ENCODE measurements around the gene CMTM7.
"Not testable (repeated sequence)": the region's sequence is repeated elsewhere in the genome, so short reads cannot be mapped to it uniquely, and the experiment has no call there.

CMTM7 gene

DNA sequence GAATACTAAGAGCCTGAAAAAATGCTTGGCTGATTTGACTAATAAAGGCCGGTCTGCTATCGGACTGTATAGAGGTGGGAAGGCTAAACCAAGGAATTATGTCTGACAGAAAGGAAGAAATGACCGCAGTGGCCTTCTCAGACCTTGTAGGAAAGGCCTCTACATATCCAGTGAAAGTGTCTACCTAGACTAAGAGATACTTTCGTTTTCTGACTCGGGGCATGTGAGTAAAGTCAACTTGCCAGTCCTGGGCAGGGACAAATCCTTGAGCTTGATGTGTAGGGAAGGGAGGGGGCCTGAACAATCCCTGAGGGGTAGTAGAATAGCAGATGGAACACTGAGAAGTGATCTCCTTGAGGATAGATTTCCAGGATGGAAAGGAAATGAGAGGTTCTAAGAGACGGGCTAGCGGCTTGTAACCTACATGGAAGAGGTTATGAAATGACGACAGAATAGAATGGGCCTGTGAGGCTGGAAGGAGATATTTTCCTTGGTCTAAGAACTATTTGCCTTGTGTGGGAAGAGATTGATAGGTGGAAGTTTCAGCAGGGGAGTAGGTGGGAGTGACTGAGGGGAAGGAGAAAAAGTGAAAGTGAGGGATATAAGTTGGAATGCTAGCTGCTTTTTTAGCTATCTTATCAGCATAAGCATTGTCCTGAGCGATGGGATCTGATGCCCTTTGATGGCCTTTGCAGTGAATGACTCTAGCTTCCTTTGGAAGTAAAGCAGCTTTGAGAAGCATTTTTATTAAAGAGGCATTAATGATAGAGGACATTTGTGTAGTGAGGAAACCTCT, 70.7 kb downstream of the CMTM7 start:
- DNase-seq: not testable (repeated sequence)

DNA sequence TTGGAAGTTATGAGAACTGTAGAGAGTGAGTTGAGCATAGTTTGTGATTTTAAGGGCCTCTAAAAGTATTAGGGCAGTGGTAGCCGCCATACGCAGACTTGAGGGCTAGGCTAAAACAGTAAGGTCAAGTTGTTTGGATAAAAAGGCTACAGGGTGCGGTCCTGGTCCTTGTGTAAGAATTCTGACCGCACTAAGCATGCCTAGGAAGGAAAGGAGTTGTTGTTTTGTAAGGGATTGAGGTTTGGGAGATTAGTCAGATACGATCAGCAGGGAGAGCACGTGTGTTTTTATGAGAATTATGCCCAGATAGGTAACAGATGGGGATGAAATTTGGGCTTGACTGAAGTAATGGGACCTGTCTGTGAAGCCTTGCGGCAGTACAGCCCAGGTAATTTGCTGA, 71.8 kb downstream of the CMTM7 start:
- DNase-seq: not testable (repeated sequence)

DNA sequence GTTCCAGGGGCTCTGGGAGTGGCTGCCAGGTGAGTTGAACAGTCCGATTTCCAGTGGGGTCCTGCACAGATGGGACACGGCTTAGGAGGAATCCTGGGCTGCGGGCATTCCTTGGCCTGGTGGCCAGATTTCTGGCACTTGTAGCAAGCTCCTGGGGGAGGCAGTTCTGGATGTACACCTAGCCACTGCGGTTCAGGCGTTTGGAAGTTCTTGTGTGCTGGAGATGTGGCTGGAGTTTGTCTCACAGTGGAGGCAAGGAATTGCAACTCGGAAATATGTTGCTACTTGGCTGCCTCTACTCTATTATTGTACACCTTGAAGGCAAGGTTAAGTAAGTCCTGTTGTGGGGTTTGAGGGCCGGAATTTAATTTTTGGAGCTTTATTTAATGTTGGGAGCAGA, 73.1 kb downstream of the CMTM7 start:
- DNase-seq: not testable (repeated sequence)

DNA sequence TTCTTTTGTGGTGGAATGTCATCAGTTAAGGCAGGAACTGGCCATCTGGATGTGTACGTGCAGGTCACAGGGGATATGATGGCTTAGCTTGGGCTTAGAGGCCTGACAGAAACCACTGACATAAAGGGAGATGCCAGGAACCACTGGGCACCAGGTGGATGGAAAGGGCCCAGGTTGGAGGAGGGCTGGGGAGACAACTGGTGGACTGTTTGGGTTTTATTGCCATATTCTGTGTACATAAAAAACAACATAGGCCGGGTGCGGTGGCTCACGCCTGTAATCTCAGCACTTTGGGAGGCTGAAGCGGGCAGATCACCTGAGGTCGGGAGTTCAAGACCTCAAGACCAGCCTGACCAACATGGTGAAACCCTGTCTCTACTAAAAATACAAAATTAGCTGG, 75.2 kb downstream of the CMTM7 start:
- DNase-seq: not testable (repeated sequence)

DNA sequence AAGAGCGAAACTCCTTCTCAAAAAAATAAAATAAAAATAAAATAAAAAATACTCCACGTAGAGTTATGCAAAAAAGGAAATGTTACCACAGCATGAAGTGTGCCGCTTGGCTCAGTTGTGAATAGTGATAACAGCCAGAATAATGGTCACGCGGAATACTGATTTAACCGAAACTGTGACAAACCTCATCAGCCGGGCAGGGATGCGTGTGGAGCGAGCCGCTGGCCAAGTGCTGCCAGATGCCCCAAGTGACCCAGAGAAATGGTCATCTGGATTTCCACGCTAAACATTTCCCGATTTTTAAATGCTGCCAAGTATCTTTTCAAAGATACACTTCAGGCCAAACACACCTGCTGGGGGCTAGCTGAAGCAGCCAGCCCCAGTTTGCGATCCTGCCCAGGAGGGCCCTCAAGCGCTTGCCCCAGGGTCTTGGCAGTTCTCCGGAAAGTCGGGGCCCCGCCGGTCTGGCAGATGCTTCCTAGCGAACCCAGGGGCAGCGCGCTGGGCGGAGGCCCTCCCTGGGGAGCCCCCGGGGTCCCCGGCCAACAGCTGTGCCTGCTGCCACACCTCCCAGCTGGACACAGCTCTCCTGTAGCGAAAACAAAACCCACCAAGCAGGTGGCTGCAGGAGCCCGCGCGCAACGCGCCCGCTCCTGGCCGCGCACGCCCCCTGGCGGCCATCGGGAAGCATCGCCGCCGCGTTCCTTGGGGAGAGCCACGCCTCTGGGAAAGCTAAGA, 75.8 kb downstream of the CMTM7 start:
- DNase-seq: peak; percentile 76 to 79

DNA sequence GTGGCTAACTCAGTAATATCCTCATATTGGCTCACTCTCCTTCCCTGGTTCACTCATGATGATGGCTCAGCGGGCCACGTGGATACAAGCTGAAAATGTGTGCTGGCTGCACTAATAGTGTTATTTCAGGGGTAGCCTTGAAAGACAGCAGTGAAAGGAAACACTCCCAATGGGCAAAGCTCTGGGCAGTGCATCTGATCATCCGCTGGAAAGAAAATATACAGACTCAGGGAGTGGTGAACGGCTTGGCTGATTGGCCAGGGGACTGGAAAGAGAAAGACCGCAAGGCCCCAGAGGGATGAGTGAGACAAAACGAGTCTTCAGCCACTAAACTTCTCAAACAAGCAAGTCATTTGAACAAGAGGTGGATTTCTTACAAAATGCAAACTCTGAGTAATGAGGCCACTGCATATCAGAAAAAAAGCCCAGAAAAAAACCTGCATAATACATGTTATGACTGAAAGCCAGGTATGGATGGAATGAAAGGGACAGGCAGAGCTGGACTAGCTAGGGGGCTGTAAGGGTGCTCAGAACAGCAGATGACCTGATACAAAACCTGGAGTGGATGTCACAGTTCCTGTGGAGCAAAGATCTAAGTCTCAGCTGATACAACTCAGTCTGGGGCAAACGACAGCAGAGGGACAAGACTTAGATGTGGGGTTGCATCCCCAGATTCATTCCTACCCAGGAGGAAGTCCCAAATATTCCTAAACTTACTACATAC, 77.7 kb downstream of the CMTM7 start:
- no peak for DNase-seq

DNA sequence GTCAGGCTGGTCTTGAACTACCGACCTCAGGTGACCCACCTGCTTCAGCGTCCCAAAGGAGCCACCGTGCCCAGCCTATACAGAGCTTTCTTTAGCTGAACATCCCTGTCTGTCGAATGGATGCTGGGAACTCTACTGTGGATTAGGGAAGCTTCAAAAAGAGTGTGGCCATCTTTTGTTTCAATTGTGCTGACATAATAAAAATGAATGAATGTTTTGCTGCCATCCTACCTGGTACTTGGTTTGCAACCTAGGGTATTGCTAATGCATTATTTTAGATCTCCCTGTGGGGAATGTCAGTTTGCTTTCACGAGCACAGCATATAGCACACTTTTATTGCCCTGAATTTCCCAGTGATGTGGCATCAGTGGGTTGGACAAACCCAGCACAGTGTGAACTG, 78.7 kb downstream of the CMTM7 start:
- no peak for DNase-seq

DNA sequence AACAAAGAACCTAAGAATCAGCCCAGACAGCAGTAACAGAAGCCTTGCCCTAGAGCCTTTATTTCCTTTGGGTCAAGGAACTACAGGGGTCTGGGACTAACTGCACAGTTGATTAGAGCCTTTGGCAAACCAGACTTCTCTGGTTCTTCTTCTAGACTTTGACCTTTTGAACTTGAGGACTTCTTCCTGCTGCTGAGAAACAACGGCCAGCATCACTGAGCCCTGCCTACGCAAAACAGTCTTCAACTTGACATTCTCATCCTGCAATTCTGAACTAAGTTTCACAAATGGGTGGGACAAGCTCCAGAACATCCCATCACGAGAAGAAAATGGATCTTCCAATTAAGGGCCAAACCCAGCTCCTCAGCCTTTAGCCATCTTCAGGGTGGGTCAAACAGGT, 79.6 kb downstream of the CMTM7 start:
- DNase-seq: no peak

DNA sequence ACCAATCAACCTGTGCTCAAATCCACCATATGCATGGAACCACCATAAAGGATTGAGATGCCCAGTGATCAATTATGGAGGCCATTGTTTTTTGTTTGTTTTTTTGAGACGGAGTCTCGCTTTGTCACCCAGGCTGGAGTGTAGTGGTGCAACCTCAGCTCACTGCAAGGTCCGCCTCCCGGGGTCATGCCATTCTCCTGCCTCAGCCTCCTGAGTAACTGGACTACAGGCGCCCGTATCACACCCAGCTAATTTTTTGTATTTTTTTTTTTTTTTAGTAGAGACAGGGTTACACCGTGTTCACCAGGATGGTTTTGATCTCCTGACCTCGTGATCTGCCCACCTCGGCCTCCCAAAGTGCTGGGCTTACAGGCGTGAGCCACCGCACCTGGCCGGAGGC, 80.5 kb downstream of the CMTM7 start:
- not testable (repeated sequence) for DNase-seq

DNA sequence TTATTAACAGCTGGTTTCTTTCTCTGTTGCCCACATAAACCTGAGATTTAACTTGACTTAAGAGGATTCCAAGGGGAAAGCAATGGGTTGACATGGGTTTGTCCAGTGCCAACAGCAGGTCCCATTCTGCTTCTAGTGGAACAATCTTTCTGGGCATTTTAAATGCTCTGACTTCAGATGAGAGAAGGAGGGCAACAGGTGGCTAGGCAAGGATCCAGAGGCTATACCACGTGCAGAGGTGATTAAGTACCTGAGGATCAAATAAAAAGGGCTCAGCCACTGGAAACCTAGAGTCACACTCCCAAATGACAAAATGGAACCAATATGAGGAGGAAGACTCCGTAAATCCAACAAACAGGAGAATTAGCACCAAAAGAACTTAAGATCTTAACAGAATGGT, 82.5 kb downstream of the CMTM7 start:
- DNase-seq: no peak

DNA sequence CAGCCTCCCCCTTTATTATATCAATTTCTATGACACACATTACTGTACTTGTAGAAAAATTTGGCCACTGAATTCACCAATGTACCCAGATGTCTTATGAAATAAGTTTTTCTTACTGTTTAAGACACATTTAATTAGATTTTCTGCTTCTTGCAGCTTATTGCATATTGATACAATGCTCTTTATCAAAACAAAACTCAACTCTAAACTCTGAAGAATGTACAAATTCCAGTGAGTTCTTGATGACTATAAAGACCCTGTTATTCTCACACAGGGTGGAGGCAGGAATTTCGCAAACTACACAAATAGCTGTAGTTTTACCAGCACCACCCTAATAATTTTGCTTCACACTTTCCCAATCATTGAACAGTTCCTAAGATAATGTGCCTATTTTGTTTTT, 89.0 kb downstream of the CMTM7 start:
- DNase-seq: no peak

DNA sequence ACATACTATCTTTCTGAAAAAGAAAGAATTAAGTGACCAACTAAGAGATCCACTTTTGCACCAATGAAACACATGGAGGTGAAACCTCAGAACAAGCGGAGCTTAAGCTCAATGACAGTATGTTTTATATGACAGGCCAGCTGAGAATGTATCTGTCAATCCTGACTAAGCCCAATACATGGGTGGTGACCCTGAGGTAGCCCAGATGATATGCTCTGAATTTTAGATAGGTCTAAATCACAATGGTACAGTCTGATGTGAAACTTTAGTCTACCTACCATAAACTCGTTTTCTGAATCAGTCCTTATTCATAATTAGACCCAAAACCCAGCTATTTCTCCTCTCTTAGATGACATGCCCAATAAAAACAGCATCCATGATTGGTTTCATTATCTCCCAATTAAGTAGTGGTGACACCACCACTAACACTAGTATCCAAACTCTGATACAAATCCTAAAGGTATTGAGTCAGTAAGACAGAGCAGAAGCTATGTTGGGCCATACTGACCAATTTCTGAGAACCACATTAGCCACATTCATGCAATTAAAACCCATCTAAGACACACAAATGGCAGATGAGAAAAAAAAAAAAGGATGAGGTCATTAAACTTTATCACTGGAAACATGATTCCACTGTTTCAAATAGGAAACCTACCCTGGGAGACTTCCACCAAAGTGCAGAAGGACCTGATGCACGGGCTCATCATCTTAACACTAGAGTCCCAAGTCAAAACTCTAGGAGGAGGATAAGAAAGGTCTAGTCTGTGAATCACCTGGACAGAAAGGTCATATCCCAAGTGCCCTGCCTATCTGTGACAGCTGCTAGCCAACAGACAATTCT, 90.4 kb downstream of the CMTM7 start:
- no peak for DNase-seq

DNA sequence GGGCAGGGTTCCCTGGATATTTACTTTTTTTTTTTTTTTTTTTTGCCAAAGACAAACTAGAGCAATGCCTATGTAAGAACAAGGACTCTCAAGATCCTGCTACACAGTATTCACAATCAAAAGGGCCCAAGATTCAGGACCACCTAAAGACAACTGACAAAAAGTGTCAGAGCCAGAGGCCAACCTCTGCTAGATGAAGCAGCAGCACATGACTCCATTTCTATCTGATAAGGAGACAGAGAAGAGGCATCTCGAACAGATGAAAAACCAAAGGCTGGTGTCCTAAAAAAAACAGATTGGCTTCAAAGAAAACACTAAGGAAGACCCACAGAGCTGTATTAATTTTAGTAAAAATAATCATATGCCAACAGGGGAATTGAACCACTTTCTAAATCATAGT, 91.0 kb downstream of the CMTM7 start:
- no peak for DNase-seq

DNA sequence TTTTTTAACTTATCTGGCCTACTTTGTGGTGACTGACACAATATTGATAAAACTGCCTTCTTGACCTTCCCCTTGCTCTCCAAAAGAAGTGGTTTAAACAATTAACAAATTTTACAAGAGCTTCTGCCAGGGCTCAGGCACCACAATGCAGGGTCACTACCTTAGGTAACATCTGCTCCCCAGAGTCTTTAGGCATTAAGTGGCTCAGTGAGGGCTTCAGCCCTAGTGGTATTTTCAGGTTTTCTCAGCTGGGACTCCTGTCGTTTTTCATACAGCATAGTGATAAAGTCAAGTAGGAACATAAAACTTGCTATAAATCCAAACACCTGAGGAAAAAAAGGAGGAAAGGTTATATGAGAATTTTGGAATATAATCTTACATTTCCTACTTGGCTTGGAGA, 92.1 kb downstream of the CMTM7 start:
- DNase-seq: no peak

DNA sequence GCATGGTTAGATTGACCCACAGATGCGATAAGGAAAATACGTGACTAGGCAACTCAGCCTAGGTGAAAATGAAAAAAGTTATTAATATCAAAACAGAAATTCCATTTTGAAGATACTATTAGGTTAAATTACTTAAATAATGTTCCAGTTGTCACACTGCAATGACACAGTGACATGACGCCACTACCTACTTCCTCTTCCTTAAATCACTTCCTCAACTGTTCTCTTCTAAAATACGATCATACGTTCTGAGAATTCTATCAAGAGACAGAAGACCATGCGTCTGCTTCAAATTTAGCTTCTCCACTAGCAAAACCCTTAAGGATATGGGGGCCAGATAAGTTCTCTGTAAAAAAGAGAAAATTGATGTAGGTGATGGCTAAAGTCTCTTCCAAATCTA, 92.8 kb downstream of the CMTM7 start:
- no peak for DNase-seq

DNA sequence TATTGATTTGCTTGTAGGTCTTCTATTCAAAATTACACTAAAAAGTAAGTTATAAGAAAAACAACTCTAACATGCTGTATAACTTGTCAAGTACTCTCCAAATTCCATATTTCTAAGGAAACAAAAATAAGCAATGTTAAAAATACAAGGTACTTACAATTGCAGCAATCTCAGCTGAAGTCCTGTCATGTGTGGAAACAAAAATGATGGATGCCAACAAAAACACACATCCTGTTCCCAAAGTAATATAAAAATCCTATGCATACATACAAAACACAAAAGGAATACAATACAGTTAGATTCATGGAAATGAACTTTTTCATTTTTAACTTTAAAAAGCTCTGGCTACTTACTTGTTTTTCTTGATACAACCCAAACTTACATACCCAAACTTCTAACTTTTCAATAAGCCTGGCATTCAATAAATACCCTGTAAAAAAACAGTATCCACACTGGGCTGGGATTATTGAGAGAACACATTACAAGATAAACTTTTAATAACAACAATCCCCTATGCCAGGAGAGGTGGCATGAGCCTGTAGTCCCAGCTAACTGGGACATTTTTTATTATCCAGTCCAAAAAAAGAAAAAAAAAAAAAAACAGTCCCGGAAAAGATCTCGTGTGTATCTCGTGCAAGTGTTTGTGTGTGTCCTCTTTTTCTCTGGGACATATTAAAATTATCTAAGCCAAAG, 96.3 kb downstream of the CMTM7 start:
- no peak for DNase-seq

DNA sequence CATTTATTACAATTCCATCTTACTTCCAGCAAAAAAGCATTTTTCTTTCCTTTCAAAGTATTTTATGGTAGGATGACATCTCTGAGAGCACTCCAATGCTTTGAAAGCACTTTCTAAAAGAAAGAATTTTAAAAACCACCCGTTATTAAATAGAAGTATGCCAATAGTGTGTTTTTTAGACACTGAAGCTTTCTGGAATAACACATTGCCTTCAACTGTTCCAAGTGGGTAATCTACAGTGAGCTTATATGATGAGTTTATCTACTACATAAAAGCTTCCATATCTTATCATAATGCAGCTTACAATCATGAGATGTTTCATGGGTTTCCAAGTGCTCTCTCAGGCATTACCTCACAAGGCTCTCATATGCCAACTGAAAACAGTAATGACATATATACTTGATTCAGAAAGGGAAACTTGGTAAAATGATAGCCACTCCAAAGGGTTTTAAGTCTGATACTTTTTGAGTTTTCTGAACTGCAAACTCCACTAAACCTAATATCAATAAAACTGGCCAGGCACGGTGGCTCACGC, 96.9 kb downstream of the CMTM7 start:
- no peak for DNase-seq

DNA sequence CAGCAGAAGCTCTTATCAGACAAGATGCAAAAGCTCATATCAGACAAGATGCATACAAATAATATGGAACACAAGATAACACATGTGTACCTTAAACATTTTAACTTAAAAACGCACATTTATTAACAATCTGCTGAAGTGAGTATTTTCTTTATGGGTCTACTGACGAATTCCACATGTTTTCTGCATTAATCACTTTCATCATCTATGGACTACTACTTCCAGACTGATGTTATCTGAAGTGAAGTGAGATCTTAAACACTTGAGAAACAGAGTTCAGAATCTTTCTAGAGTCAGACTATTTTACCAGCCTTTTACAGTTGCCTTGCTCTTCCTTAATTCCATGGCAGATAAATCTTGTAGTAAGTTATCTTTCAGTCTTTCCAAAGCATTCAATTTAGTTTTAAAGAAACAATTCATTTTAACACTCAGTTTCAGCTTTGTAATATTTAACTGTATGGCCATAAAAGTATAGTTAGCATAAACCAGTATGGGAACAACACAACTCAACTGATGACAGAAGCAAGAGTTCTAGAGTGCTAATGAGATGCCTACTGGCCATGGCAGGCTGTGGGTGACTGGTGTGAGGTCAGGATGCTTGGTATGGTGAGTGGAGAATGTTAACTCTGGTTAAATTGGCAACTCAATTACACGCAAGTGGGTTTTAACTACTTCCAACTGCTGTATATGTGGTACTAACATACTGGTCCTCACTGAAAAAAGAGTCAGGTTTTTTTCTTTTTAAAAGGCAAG, 101.2 kb downstream of the CMTM7 start:
- no peak for DNase-seq

DNA sequence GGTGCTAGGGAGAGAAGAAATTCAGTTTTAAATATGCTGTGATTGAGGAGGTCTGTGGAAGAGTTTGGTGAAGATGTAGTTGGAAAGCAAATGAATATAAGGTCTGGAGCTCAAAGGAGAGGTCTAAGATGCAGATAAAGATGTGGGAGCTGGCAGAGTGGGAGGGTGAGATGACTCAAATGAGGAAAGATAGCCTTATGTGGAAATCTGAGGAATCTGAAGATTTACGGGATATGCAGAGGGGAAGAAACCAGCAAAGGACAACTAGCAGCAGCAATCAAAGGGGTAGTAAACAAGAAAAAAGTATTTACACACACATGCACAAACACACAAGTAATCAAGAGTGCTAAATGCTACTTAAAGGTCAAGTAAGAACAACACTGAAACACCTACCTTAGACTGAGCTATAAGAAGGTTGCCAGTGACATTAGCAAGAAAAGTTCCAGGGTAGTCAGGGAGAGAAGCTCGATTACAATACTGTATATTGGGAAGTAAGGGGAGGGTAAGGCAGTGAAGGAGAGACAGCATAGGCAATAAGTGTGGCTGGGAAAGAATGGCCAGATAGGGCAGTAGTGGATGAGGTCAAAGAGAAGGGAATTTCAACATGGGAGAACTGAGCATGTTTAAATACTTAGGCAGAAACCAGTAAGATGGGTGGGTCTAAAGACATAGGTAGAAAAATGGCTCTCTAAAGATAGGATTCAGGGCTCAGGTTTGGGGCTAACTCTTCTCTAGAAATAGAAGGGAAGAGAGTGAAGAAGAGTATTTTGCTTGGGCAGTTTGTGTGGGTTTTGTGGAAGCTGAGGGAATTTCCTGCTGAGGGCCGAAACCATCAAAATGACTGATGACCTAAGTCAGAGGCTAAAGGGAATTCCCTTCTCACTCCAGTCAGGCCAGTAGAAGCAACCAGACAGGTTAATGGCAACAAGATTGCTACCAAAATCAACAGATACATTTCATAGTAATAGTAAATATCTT, 102.1 kb downstream of the CMTM7 start:
- DNase-seq: peak in 1 of 2 experiments; percentile 44

DNA sequence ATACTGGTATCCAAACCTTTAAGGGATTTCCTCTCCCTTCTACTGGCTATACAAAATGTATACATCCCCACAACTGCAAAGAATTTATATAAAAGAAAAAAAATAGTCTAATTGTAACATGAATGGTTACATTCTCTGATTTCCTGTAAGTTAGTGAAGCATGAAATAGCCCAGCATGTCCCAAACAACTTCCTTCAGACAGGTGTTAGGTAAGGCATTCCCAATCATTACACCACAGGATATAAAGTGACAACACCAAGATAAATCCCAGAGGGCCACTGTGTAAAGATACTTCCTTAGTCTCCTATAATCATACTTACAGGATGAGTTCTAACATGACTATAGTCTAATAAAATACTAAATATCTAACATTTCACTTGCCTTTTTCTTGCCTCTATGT, 103.4 kb downstream of the CMTM7 start:
- DNase-seq: no peak

Data from activated CD4-positive, alpha-beta T cell treated with anti-CD3 and anti-CD28 coated beads, Interleukin-2, amount 50 U/mL, for 48 hours (primary cell).